ENCODE measurements around the gene WLS. TPM values are rescaled to one million over a fixed set of nuclear protein-coding genes. Genes with fewer than 3 reads are reported as not detected.
A peak's percentile ranks its signal among the peaks of the same experiment; 100 is the strongest.

Gene WLS
- polyA plus RNA-seq, 1 donor from 2014 or later = 8.8 TPM

DNA sequence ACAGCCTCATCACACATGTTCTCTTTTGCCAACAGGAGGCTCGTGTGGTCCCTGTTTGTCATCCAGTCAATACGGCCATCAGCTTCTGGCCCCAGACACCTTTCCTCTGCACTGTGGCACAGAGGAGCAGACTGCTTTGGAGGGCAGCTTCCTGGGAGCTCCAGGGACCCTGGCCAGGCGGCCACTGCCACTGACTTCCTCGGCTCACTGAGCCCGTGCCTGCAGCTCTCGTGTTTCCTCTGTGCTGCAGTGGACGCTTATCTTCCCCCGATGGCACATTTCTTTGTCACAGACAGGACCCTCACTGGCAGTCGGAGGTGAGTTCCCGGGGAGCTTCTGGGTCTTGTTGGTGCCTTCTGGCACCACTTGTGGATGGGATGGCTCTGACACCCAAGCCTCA is 114.9 kb downstream of the WLS start:
- no peak overlapping the region for H3K27ac ChIP-seq (ENCODE audit: low read length)
- no peak for TF ChIP-seq POLR2AphosphoS5 (IDR thresholded peaks at IDR 0.05)
- no peak for TF ChIP-seq EP300 (conservative IDR thresholded peaks at IDR 0.05; ENCODE audit: poor library complexity, severe bottlenecking)
- TF ChIP-seq MXI1 (conservative IDR thresholded peaks at IDR 0.05; ENCODE audit: poor library complexity, severe bottlenecking) = no peak
- no peak for TF ChIP-seq SMC3 (conservative IDR thresholded peaks at IDR 0.05; ENCODE audit: poor library complexity)
- TF ChIP-seq RAD21 (conservative IDR thresholded peaks at IDR 0.05) = no peak
- TF ChIP-seq TAF1 (IDR thresholded peaks at IDR 0.05; ENCODE audit: low read depth) = no peak
- no peak for TF ChIP-seq EZH2 (IDR thresholded peaks at IDR 0.05; ENCODE audit: borderline replicate concordance, insufficient read depth, low read length, poor library complexity, severe bottlenecking)
- TF ChIP-seq CTCF (IDR thresholded peaks at IDR 0.05; ENCODE audit: poor library complexity, severe bottlenecking) = no peak
- TF ChIP-seq, protein P1, sequence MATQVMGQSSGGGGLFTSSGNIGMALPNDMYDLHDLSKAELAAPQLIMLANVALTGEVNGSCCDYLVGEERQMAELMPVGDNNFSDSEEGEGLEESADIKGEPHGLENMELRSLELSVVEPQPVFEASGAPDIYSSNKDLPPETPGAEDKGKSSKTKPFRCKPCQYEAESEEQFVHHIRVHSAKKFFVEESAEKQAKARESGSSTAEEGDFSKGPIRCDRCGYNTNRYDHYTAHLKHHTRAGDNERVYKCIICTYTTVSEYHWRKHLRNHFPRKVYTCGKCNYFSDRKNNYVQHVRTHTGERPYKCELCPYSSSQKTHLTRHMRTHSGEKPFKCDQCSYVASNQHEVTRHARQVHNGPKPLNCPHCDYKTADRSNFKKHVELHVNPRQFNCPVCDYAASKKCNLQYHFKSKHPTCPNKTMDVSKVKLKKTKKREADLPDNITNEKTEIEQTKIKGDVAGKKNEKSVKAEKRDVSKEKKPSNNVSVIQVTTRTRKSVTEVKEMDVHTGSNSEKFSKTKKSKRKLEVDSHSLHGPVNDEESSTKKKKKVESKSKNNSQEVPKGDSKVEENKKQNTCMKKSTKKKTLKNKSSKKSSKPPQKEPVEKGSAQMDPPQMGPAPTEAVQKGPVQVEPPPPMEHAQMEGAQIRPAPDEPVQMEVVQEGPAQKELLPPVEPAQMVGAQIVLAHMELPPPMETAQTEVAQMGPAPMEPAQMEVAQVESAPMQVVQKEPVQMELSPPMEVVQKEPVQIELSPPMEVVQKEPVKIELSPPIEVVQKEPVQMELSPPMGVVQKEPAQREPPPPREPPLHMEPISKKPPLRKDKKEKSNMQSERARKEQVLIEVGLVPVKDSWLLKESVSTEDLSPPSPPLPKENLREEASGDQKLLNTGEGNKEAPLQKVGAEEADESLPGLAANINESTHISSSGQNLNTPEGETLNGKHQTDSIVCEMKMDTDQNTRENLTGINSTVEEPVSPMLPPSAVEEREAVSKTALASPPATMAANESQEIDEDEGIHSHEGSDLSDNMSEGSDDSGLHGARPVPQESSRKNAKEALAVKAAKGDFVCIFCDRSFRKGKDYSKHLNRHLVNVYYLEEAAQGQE (IDR thresholded peaks at IDR 0.05; ENCODE audit: borderline replicate concordance) = no peak

DNA sequence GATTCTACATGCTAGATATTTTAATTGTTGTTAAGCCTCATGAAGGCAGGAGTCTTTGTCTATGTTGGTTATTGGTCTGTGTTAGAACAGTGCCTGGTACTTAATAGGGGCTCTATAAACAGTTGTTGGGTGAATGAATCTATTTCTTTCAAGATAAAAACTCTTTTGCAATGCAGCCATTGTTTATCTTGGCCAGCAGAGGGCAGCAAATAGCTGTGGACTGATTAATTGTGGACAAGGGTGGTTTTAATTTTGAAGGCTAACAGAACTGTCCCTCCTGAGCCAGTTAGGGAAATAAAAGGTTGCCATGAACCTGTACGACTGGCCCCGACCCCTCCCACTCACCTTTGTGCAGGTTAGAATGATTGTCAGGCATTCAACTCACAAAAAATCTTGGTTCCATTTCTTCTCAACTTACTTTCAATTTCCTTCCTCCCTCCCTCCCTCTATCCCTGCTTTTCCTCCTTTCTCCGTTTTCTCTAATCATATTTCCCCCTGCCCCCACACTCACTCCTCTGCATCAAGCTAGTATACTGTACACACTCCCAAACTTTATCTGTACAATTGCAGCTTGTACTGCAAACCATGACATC is 115.6 kb downstream of the WLS start:
- Histone ChIP-seq H3K9me2 (ENCODE audit: insufficient read depth, low read length) (no peaks in the 10 kb centered on the region), H3K9ac (ENCODE audit: low read length) (no peak overlapping the region), H3K27me3 (ENCODE audit: insufficient read depth, low read depth, low read length) (no peaks in the 10 kb centered on the region), H3K36me3 (ENCODE audit: insufficient read depth, low read length) (no peaks in the 10 kb centered on the region), H4K20me1 (ENCODE audit: insufficient read depth) (no peaks in the 10 kb centered on the region), H3K4me3 (ENCODE audit: low read length) (no peak overlapping the region), H2AFZ (ENCODE audit: low read depth, low read length) (no peak overlapping the region), H3K9me3 (ENCODE audit: low read length) (no peaks in the 10 kb centered on the region), H3K27ac (ENCODE audit: low read length) (no peak overlapping the region), H3K4me2 (ENCODE audit: low read length) (no peak overlapping the region), H3K79me2 (replicated peaks; ENCODE audit: insufficient read depth, low read length) (no peaks in the 10 kb centered on the region), H3F3A (ENCODE audit: insufficient read depth, low read length, poor library complexity, severe bottlenecking) (no peaks in the 10 kb centered on the region)
- TF ChIP-seq, protein P1 (IDR thresholded peaks at IDR 0.05; ENCODE audit: borderline replicate concordance) = no peak
- TF ChIP-seq MXI1 (conservative IDR thresholded peaks at IDR 0.05; ENCODE audit: poor library complexity, severe bottlenecking) (no peak), POLR2AphosphoS5 (IDR thresholded peaks at IDR 0.05) (no peak), EP300 (conservative IDR thresholded peaks at IDR 0.05; ENCODE audit: poor library complexity, severe bottlenecking) (no peak), SMC3 (conservative IDR thresholded peaks at IDR 0.05; ENCODE audit: poor library complexity) (peak; percentile 95), EZH2 (IDR thresholded peaks at IDR 0.05; ENCODE audit: borderline replicate concordance, insufficient read depth, low read length, poor library complexity, severe bottlenecking) (no peak), TAF1 (IDR thresholded peaks at IDR 0.05; ENCODE audit: low read depth) (no peak), RAD21 (conservative IDR thresholded peaks at IDR 0.05) (peak; percentile 97), CTCF (IDR thresholded peaks at IDR 0.05; ENCODE audit: poor library complexity, severe bottlenecking) (peak; percentile 97)

More for the DNA sequence above, 114.9 kb downstream of the WLS start:
- Histone ChIP-seq H3F3A (ENCODE audit: insufficient read depth, low read length, poor library complexity, severe bottlenecking) (no peaks in the 10 kb centered on the region), H3K4me2 (ENCODE audit: low read length) (no peak overlapping the region), H3K9me3 (ENCODE audit: low read length) (no peaks in the 10 kb centered on the region), H2AFZ (ENCODE audit: low read depth, low read length) (no peak overlapping the region), H3K4me3 (ENCODE audit: low read length) (no peak overlapping the region), H3K27me3 (ENCODE audit: insufficient read depth, low read depth, low read length) (no peaks in the 10 kb centered on the region), H3K36me3 (ENCODE audit: insufficient read depth, low read length) (no peaks in the 10 kb centered on the region), H3K79me2 (replicated peaks; ENCODE audit: insufficient read depth, low read length) (no peaks in the 10 kb centered on the region), H4K20me1 (ENCODE audit: insufficient read depth) (no peaks in the 10 kb centered on the region), H3K9me2 (ENCODE audit: insufficient read depth, low read length) (no peaks in the 10 kb centered on the region), H3K9ac (ENCODE audit: low read length) (no peak overlapping the region)

Data from neural cell (in vitro differentiated cells).